HG03135 (cell line): ENCODE data around the gene KPNA6.

ENCODE experiments used
- ATAC-seq: cut with Tn5 transposase; IDR thresholded peaks from one replicate; pipeline ENCODE4 v1.9.1; 2021; ENCODE audit warnings: mild to moderate bottlenecking, moderate library complexity; ENCODE audit not compliant: unreplicated experiment

The KPNA6 gene

GRCh38 chr1:32186077-32186476, 78.2 kb downstream of the KPNA6 start:
- no peak for ATAC-seq

- no peak for ATAC-seq
Observed at GRCh38 chr1:32186491-32186890, 78.6 kb downstream of the KPNA6 start.

GRCh38 chr1:32187850-32188249, 80.0 kb downstream of the KPNA6 start:
- ATAC-seq, result no peak

GRCh38 chr1:32192220-32192948, 84.5 kb downstream of the KPNA6 start:
- no peak for ATAC-seq

- no peak for ATAC-seq
Observed at GRCh38 chr1:32194984-32195383, 87.1 kb downstream of the KPNA6 start.

- ATAC-seq, result no peak
Observed at GRCh38 chr1:32195531-32195930, 87.7 kb downstream of the KPNA6 start.

- ATAC-seq, result no peak
Observed at GRCh38 chr1:32195972-32196823, 88.3 kb downstream of the KPNA6 start.

- no peak for ATAC-seq
Observed at GRCh38 chr1:32197074-32197473, 89.2 kb downstream of the KPNA6 start.

GRCh38 chr1:32197837-32198236, 90.0 kb downstream of the KPNA6 start:
- ATAC-seq, result no peak

- ATAC-seq, result no peak
Observed at GRCh38 chr1:32198237-32199042, 90.6 kb downstream of the KPNA6 start.

DNA sequence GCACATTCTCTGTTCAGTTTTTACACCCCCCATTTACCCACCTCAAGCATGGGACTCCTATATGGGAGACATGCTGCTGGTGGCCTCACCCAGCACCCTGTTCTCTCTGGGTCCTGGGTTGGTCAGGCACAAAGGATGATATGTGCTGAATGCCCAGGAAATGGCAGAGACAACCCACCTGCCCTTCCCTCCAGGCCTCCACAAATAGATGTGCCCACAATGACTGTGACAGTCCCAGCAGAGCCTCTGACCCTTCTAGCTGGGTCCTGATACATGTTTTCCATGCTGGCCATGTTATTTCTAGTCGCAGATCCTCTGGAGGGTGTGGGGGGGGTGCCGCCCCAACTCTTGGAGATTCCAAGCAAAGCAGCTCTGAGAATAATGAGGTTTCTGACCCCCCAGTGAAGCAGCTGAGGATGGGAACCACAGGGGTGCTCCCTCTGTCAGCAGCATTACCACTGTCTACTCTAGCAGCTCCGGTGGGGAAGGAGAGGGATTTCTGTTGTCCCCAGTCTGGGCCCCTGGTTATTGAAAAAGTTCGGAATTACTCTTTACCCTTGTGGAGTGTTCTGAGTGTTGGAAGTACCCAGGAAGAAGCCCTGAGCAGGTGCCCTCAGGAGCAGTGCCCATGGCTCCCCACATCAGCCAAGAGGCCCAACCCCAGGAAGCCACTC, 91.3 kb downstream of the KPNA6 start:
- no peak for ATAC-seq

- no peak for ATAC-seq
Observed at GRCh38 chr1:32199717-32200072, 91.8 kb downstream of the KPNA6 start.

GRCh38 chr1:32200226-32201010, 92.6 kb downstream of the KPNA6 start, which contains the start of gene CCDC28B:
Gene CCDC28B (plus strand): TSS chr1:32200595. CDS start chr1:32201936, 1,341 bp downstream.
- ATAC-seq, result no peak

DNA sequence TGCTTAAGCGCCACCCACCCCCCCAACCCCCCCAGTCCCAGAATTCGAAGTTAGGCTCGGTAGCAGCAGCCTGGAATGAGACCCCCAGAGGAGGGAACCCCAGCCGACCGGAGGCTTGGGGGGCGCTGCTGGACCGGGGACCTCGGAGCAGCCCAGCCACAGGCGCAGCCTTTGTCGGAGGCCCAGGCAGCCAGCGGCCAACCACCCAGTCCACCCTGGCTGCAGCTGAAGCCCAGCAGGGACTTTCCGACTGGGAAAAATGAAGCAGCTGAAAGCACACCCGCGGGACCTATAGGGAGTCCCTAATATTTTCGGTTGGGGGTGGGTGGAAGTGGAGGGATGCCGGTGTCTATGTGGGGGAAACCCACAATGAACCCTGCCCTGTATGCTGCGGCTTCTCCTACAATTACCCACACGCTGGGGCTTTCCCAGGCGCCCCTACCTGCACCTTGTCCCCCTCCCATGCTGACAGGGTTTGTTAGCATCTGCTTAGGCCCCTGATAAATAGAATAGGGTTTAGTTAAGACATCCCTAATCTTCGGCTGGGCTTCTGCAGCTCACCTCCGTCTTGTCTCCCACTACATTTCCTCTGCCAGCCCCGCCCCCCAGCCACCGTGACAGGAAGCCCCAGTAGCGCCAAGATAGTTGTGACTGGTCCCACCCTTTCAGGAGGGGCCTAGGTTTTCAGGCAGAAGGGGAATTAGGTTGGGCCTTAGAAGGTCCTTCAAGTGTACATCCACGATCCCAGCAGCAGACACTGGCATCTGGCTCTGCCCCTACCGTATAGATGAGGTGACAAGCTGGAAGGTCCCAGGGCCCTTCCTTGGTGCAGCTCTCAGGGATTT, 93.4 kb downstream of the KPNA6 start:
- no peak for ATAC-seq

GRCh38 chr1:32204943-32205361, 97.1 kb downstream of the KPNA6 start:
- ATAC-seq, result no peak

- peak; percentile 59 for ATAC-seq
Observed at GRCh38 chr1:32205401-32206370, 97.8 kb downstream of the KPNA6 start, which contains the start of gene IQCC. Gene IQCC (plus strand): TSS chr1:32205671. CDS start chr1:32205682, 11 bp downstream.

GRCh38 chr1:32208469-32208868, 100.6 kb downstream of the KPNA6 start:
- ATAC-seq, result no peak

- ATAC-seq, result no peak
Observed at GRCh38 chr1:32208891-32209328, 101.1 kb downstream of the KPNA6 start, which contains the start of gene DCDC2B. Gene DCDC2B (plus strand): TSS chr1:32209089. CDS start chr1:32209094, 5 bp downstream.
